Fibroblast of mammary gland (primary cell): ENCODE data around the gene GPR35.

Experiments used
- DNase-seq: peaks from one replicate; pipeline ENCODE4 v3.0.0-alpha.2; 2010; ENCODE audit warnings: low read depth
- H3K4me3 ChIP-seq: 2 replicates; pipeline ENCODE4 v1.5.1; 2011; ENCODE audit warnings: low read depth, mild to moderate bottlenecking, low read length, moderate library complexity; ENCODE audit not compliant: control insufficient read depth
- CTCF ChIP-seq: conservative IDR thresholded peaks from 2 replicates; pipeline ENCODE4 v1.5.1; 2011; ENCODE audit warnings: low read depth, low read length, inconsistent platforms; ENCODE audit not compliant: control insufficient read depth, insufficient read depth

The GPR35 gene

GRCh38 chr2:240645346-240645745 is 20.1 kb downstream of the GPR35 start:
- TF ChIP-seq CTCF, result no peak
- H3K4me3 ChIP-seq, result no peak overlapping the region
- DNase-seq, result no peak

GRCh38 chr2:240645801-240646175 is 20.5 kb downstream of the GPR35 start:
- H3K4me3 ChIP-seq, result no peak overlapping the region
- TF ChIP-seq CTCF, result no peak
- no peak for DNase-seq

GRCh38 chr2:240646176-240646899 is 21.1 kb downstream of the GPR35 start:
- no peak for DNase-seq
- no peak overlapping the region for H3K4me3 ChIP-seq
- no peak for TF ChIP-seq CTCF

- no peak for TF ChIP-seq CTCF
- DNase-seq, result no peak
- no peak overlapping the region for H3K4me3 ChIP-seq
Observed at GRCh38 chr2:240646900-240647502, 21.7 kb downstream of the GPR35 start.

GRCh38 chr2:240647503-240648154 is 22.3 kb downstream of the GPR35 start:
- H3K4me3 ChIP-seq, result no peak overlapping the region
- no peak for TF ChIP-seq CTCF
- DNase-seq, result no peak

GRCh38 chr2:240648155-240648649 is 22.9 kb downstream of the GPR35 start:
- TF ChIP-seq CTCF, result no peak
- DNase-seq, result no peak
- H3K4me3 ChIP-seq, result no peak overlapping the region
